Type B pancreatic cell (in vitro differentiated cells): ENCODE measurements around the gene SLC2A13. TPM values are rescaled to one million over a fixed set of nuclear protein-coding genes. Genes with fewer than 3 reads are reported as not detected.

Experiments
- DNase-seq: peaks from one replicate; pipeline ENCODE4 v3.0.0; 2021; ENCODE audit warnings: mixed read lengths; ENCODE audit not compliant: unreplicated experiment; ENCODE audit errors: extremely low spot score
- H3K27ac Mint-ChIP-seq: 2 replicates; pipeline ENCODE4 v1.8.0; 2021; ENCODE audit warnings: mild to moderate bottlenecking, mixed read lengths
- H3K27me3 Mint-ChIP-seq: 2 replicates; pipeline ENCODE4 v1.8.0; 2021; ENCODE audit warnings: mixed read lengths
- H3K36me3 Mint-ChIP-seq: 2 replicates; pipeline ENCODE4 v1.8.0; 2021; ENCODE audit warnings: mixed read lengths
- H3K4me1 Mint-ChIP-seq: one replicate; pipeline ENCODE4 v1.8.0; 2021; ENCODE audit warnings: mixed read lengths; ENCODE audit not compliant: unreplicated experiment
- H3K4me3 Mint-ChIP-seq: 2 replicates; pipeline ENCODE4 v1.8.0; 2021; ENCODE audit warnings: mild to moderate bottlenecking, mixed read lengths
- H3K9me3 Mint-ChIP-seq: 2 replicates; pipeline ENCODE4 v1.8.0; 2021; ENCODE audit warnings: mixed read lengths
- total RNA-seq: library from RNA; stranded (reverse); gene quantifications from 2 replicates; pipeline ENCODE4 v1.2.1, GENCODE V29; 2021; ENCODE audit warnings: low replicate concordance
- TF ChIP-seq, protein P1 (sequence below): fragments of 200-600 bp; sonication (generic); conservative IDR thresholded peaks from 2 replicates; pipeline ENCODE4 v1.5.0; 2021; ENCODE audit warnings: antibody characterized with exemption, mild to moderate bottlenecking

SLC2A13 gene
- total RNA-seq, 1 donor from 2014 or later: 7.1 TPM

DNA sequence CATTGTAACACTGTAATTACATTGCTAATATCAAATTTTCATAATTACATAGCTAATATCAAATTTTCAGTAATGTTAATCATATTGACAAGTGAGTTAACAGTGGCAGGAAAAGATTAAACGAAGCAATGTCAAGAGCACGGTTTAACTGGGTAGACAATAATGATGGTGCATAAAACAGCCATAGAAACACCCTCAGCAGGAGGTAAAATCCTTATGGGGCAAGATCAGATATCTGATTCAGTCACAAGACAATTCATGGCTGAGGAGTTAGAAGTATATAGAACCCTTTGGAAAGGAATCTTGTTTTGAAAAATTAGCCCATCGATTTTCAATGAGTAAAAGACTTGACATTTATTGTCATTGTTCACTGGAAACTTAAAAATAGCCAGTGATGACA lies 190.6 kb downstream of the SLC2A13 start:
- no peak overlapping the region for H3K27ac Mint-ChIP-seq
- no peak overlapping the region for H3K4me3 Mint-ChIP-seq
- no peaks in the 10 kb centered on the region for H3K4me1 Mint-ChIP-seq
- TF ChIP-seq, protein P1, sequence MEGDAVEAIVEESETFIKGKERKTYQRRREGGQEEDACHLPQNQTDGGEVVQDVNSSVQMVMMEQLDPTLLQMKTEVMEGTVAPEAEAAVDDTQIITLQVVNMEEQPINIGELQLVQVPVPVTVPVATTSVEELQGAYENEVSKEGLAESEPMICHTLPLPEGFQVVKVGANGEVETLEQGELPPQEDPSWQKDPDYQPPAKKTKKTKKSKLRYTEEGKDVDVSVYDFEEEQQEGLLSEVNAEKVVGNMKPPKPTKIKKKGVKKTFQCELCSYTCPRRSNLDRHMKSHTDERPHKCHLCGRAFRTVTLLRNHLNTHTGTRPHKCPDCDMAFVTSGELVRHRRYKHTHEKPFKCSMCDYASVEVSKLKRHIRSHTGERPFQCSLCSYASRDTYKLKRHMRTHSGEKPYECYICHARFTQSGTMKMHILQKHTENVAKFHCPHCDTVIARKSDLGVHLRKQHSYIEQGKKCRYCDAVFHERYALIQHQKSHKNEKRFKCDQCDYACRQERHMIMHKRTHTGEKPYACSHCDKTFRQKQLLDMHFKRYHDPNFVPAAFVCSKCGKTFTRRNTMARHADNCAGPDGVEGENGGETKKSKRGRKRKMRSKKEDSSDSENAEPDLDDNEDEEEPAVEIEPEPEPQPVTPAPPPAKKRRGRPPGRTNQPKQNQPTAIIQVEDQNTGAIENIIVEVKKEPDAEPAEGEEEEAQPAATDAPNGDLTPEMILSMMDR: no peak
- no peaks in the 10 kb centered on the region for H3K36me3 Mint-ChIP-seq
- no peaks in the 10 kb centered on the region for H3K27me3 Mint-ChIP-seq
- H3K9me3 Mint-ChIP-seq: no peaks in the 10 kb centered on the region
- no peak for DNase-seq

DNA sequence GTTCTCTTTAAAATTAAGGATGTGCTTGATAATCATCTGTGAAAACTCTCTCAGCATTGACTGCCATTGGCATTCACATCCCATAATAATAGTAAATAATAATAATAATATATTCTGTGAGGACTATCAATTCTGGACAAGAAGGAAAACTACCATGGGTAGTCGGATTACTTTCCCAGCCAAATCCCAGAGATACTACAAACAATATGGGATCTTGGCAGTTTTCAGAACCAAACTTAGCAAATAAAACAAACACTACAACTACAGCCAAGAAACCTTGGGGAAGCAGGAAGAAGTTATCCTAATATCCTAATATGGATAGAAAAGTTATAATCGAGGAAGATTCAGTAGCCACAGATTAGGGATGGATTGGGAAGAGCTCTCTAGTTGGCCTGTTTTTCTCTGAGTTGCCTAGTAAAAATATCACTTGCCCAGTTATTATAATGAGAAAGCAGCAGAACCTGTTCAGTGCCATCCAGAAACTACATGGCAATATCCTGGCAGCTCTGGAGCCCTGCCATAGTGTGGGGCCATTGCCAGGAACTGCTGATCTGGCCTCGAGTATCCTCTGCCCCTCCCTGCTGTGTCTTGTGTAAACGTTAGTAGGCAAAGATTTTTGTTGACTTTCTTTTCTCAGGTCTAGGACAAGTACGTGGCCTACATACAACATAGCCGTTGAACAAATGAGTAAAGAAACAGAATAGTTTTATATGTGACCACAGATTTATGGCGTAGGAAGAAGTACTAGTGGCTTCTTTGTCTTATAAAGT lies 193.5 kb downstream of the SLC2A13 start:
- Mint-ChIP-seq H3K36me3 (no peaks in the 10 kb centered on the region), H3K9me3 (no peaks in the 10 kb centered on the region), H3K4me3 (no peak overlapping the region), H3K27me3 (no peaks in the 10 kb centered on the region), H3K27ac (no peak overlapping the region), H3K4me1 (no peaks in the 10 kb centered on the region)
- TF ChIP-seq, protein P1: no peak
- no peak for DNase-seq

DNA sequence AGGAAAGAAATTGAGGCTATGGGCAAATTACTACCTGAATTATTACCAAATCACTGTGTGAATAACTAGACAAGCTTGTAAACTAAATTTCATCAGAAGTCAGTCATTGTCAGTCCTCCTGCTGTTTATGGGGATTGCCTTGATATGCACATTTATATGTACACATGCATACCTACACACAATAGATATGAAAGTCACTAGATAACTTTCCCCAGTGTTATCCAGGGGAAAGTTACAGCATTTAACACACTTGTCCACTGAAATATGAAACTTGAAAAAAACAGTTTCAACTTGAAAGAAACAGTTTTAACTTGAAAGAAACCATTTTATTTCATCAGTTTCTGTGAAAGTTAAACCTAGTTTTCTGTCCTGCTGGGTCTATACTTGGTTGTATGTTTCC lies 199.6 kb downstream of the SLC2A13 start:
- Mint-ChIP-seq H3K4me1 (no peaks in the 10 kb centered on the region), H3K27ac (no peak overlapping the region), H3K27me3 (no peaks in the 10 kb centered on the region), H3K4me3 (no peak overlapping the region), H3K9me3 (no peaks in the 10 kb centered on the region), H3K36me3 (no peaks in the 10 kb centered on the region)
- DNase-seq: no peak
- TF ChIP-seq, protein P1: no peak

DNA sequence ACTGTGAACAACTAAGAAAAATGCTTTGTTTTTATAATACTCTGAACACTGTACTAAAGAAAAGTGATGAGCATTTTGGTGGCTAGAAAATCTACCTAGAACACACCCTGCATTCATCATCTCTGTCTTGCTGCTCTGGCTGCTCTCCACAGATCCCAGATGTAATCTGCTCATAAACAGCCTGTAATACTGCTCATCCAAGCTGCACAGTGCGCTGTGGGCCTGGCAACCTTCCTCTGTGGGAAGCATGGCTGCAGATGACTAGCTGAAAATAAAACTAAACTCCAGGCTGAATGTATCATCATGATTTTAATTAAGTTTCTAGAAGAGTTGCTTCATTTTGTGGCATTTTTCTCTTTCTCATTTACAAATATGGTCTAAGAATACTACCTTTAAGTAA lies 200.7 kb downstream of the SLC2A13 start:
- Mint-ChIP-seq H3K4me3 (no peak overlapping the region), H3K36me3 (no peaks in the 10 kb centered on the region), H3K27ac (no peak overlapping the region), H3K9me3 (no peaks in the 10 kb centered on the region), H3K27me3 (no peaks in the 10 kb centered on the region), H3K4me1 (no peaks in the 10 kb centered on the region)
- TF ChIP-seq, protein P1: no peak
- no peak for DNase-seq

DNA sequence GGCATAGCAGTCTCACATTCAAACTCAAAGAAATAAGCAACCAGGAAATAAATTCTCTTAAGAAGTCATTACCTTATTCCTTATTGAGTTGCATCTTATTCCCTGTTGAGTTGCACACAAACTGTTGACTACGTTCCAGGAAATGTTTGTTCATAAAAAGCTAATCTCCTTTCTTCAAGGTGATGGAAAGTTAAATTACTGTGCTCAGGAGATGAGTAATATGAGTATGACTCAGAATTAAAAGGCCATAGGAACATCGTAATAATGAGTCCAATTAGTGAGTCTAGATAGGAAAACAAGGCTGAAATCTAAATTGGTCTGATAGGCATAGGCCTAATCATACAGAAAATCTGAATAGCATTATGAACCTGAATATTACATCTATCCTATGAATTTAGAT lies 203.1 kb downstream of the SLC2A13 start:
- DNase-seq: no peak
- no peak overlapping the region for H3K4me3 Mint-ChIP-seq
- TF ChIP-seq, protein P1: no peak
- H3K4me1 Mint-ChIP-seq: no peaks in the 10 kb centered on the region
- H3K36me3 Mint-ChIP-seq: no peaks in the 10 kb centered on the region
- H3K9me3 Mint-ChIP-seq: no peaks in the 10 kb centered on the region
- no peaks in the 10 kb centered on the region for H3K27me3 Mint-ChIP-seq
- H3K27ac Mint-ChIP-seq: no peak overlapping the region
